Smooth muscle cell (in vitro differentiated cells): ENCODE data around the gene PCCA. TPM values are rescaled to one million over a fixed set of nuclear protein-coding genes. Genes with fewer than 3 reads are reported as not detected.

ENCODE experiments used
- DNase-seq: peaks from one replicate; lab custom pipeline; 2025; ENCODE audit not compliant: unreplicated experiment; lab: John Stamatoyannopoulos, UW
- H2AFZ ChIP-seq: fragments of 200-600 bp; sonication (generic); 2 replicates; pipeline ENCODE4 v1.6.0; 2016; ENCODE audit warnings: antibody characterized with exemption, low read depth, mild to moderate bottlenecking
- H3F3A ChIP-seq: fragments of 200-600 bp; sonication (generic); 2 replicates; pipeline ENCODE4 v1.6.0; 2017; ENCODE audit warnings: antibody characterized with exemption, low read depth
- H3K27ac ChIP-seq: fragments of 200-600 bp; sonication (generic); 2 replicates; pipeline ENCODE4 v1.5.1; 2016; ENCODE audit warnings: low read depth, mild to moderate bottlenecking
- H3K27me3 ChIP-seq: fragments of 200-600 bp; sonication (generic); 2 replicates; pipeline ENCODE4 v1.6.1; 2016; ENCODE audit warnings: low read depth, mild to moderate bottlenecking
- H3K36me3 ChIP-seq: fragments of 200-600 bp; sonication (generic); 2 replicates; pipeline ENCODE4 v1.5.1; 2016; ENCODE audit warnings: low read depth
- H3K4me1 ChIP-seq: fragments of 200-600 bp; sonication (generic); 2 replicates; pipeline ENCODE4 v1.5.1; 2016; ENCODE audit warnings: low read depth
- H3K4me2 ChIP-seq: fragments of 200-600 bp; sonication (generic); 2 replicates; pipeline ENCODE4 v1.6.0; 2016; ENCODE audit warnings: mild to moderate bottlenecking
- H3K4me3 ChIP-seq: fragments of 200-600 bp; sonication (generic); 2 replicates; pipeline ENCODE4 v1.5.1; 2016; ENCODE audit warnings: mild to moderate bottlenecking
- H3K79me2 ChIP-seq: fragments of 200-600 bp; sonication (generic); 2 replicates; pipeline ENCODE4 v1.6.0; 2016; ENCODE audit warnings: low read depth, mild to moderate bottlenecking
- H3K9ac ChIP-seq: fragments of 200-600 bp; sonication (generic); 2 replicates; pipeline ENCODE4 v1.6.0; 2016; ENCODE audit warnings: low read depth
- H3K9me3 ChIP-seq: fragments of 200-600 bp; sonication (generic); replicated peaks from 2 replicates; pipeline ENCODE4 v1.5.1; 2016; ENCODE audit warnings: low read depth
- H4K20me1 ChIP-seq: fragments of 200-600 bp; sonication (generic); 2 replicates; pipeline ENCODE4 v1.6.0; 2016; ENCODE audit warnings: low read depth
- WGBS: methylation state at CpG from one replicate; pipeline ENCODE4 v1.1.7; 2016; ENCODE audit warnings: low lambda C conversion rate; 5-methylcytosine and 5-hydroxymethylcytosine counted together
- polyA plus RNA-seq: library from polyadenylated mRNA; unstranded; fragments of >200 nt; fragmentation: Nextera tagmentation; extraction: Ambion mirVana; gene quantifications from 2 replicates; pipeline ENCODE4 v1.2.1, GENCODE V29; 2016
- total RNA-seq: library from RNA; depleted of rRNA; stranded (reverse); fragments of >200 nt; gene quantifications from 2 replicates; pipeline ENCODE4 v1.2.3, GENCODE V29; 2014
- TF ChIP-seq, protein P1 (sequence below): fragments of 200-600 bp; sonication (generic); IDR thresholded peaks from 2 replicates; pipeline ENCODE4 v1.5.1; 2017; ENCODE audit warnings: borderline replicate concordance, mild to moderate bottlenecking, antibody characterized with exemption; ENCODE audit not compliant: insufficient read depth, poor library complexity, severe bottlenecking

PCCA gene
- total and polyA plus RNA-seq, 2 experiments from 2014 or later = 19.6 to 24.7 TPM

DNA sequence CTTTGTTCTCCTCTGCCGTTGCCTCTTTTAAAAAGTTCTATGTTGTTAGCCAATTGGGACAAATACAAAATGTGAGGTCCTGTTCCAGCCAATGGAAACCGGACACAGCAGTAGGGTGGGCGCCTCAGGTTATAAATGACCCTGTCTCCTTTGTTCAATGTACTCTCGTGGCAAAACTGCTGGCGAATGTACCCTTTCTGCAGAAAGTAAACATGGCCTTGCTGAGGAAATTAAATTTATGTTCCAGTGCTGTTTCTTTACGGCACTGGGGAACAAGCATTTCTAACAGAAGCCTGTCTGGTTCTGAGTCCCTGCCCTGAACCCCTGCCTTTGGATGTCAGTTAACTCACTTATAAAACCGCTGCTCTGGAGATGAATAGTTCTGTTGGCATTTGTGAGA, 140.7 kb downstream of the PCCA start:
- H3K9ac ChIP-seq = no peak overlapping the region
- H3K36me3 ChIP-seq = no peaks in the 10 kb centered on the region
- no peak overlapping the region for H3K27ac ChIP-seq
- peaks cover 26% of the 10 kb centered on the region for H3K4me1 ChIP-seq
- no peaks in the 10 kb centered on the region for H3F3A ChIP-seq
- H3K4me2 ChIP-seq = peak overlapping the region; percentile 38
- WGBS = 69% methylated on average over 7 of the region's 7 CpGs
- no peaks in the 10 kb centered on the region for H3K9me3 ChIP-seq
- H3K27me3 ChIP-seq = no peaks in the 10 kb centered on the region
- no peaks in the 10 kb centered on the region for H3K79me2 ChIP-seq
- peaks cover 8% of the 10 kb centered on the region for H4K20me1 ChIP-seq
- TF ChIP-seq, protein P1, sequence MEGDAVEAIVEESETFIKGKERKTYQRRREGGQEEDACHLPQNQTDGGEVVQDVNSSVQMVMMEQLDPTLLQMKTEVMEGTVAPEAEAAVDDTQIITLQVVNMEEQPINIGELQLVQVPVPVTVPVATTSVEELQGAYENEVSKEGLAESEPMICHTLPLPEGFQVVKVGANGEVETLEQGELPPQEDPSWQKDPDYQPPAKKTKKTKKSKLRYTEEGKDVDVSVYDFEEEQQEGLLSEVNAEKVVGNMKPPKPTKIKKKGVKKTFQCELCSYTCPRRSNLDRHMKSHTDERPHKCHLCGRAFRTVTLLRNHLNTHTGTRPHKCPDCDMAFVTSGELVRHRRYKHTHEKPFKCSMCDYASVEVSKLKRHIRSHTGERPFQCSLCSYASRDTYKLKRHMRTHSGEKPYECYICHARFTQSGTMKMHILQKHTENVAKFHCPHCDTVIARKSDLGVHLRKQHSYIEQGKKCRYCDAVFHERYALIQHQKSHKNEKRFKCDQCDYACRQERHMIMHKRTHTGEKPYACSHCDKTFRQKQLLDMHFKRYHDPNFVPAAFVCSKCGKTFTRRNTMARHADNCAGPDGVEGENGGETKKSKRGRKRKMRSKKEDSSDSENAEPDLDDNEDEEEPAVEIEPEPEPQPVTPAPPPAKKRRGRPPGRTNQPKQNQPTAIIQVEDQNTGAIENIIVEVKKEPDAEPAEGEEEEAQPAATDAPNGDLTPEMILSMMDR = no peak
- no peak for DNase-seq
- no peak overlapping the region for H3K4me3 ChIP-seq
- H2AFZ ChIP-seq = no peak overlapping the region

DNA sequence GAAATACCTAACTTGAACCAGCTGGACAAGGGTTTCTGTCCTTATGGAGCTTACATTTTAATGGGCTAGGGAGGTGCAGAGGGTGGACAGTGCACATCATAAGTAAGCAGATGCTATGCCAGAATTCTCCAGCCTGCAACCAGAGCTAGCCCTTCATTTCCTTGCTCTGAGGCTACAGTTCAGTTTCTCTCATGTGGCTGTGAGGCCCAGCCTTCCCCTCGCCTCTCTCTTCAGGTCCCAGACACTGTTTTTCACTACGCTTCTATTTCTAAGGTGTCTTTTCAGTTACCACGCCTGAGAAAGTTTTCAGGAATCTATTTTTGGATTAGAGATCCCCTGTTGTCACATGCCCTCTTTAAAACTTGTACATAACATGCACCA, 141.9 kb downstream of the PCCA start:
- Histone ChIP-seq H3K4me2 (no peak overlapping the region), H3K4me1 (peaks cover 31% of the 10 kb centered on the region), H4K20me1 (peaks cover 12% of the 10 kb centered on the region), H3K9me3 (no peaks in the 10 kb centered on the region), H3K79me2 (no peaks in the 10 kb centered on the region), H3K27me3 (no peaks in the 10 kb centered on the region), H3K4me3 (no peak overlapping the region), H3K9ac (no peak overlapping the region), H2AFZ (no peak overlapping the region), H3F3A (no peaks in the 10 kb centered on the region), H3K27ac (no peak overlapping the region), H3K36me3 (no peaks in the 10 kb centered on the region)
- DNase-seq = no peak
- TF ChIP-seq, protein P1 = no peak
- 81% methylated on average over 3 of the region's 3 CpGs for WGBS

DNA sequence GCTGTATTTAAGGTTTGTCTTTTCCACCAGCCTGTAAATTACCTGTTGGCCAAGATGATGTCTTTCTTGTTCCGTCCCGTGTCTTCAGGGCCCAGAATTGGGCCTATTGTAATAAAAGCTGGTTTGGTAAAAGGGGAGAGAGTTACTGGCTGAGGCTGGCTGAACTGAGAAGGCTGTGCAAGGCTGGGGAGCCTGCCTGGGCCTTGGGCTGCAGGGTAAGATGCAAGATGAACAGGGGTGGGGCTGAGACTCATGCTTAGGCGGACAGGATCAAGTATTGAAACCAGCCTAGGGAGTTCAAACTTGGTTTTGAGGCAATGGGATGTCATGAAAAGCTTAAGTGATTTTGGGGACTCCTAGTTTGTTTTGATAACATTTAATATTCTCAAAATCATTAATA, 142.3 kb downstream of the PCCA start:
- no peaks in the 10 kb centered on the region for H3K27me3 ChIP-seq
- no peak overlapping the region for H2AFZ ChIP-seq
- 86% methylated on average over 3 of the region's 3 CpGs for WGBS
- peaks cover 13% of the 10 kb centered on the region for H4K20me1 ChIP-seq
- peaks cover 31% of the 10 kb centered on the region for H3K4me1 ChIP-seq
- TF ChIP-seq, protein P1 = no peak
- H3K36me3 ChIP-seq = no peaks in the 10 kb centered on the region
- no peak overlapping the region for H3K27ac ChIP-seq
- H3K79me2 ChIP-seq = no peaks in the 10 kb centered on the region
- H3F3A ChIP-seq = no peaks in the 10 kb centered on the region
- DNase-seq = no peak
- H3K4me3 ChIP-seq = no peak overlapping the region
- H3K4me2 ChIP-seq = no peak overlapping the region
- H3K9me3 ChIP-seq = no peaks in the 10 kb centered on the region
- no peak overlapping the region for H3K9ac ChIP-seq

- Histone ChIP-seq H3K4me2 (no peak overlapping the region), H4K20me1 (peaks cover 13% of the 10 kb centered on the region), H3K9me3 (no peaks in the 10 kb centered on the region), H3K9ac (no peak overlapping the region), H2AFZ (no peak overlapping the region), H3K27me3 (no peaks in the 10 kb centered on the region), H3K36me3 (no peaks in the 10 kb centered on the region), H3F3A (no peaks in the 10 kb centered on the region), H3K4me3 (no peak overlapping the region), H3K27ac (no peak overlapping the region), H3K4me1 (peaks cover 29% of the 10 kb centered on the region), H3K79me2 (no peaks in the 10 kb centered on the region)
- DNase-seq = no peak
- TF ChIP-seq, protein P1 = no peak
- 69% methylated on average over 4 of the region's 4 CpGs for WGBS
Observed at GRCh38 chr13:100234006-100234405, 145.1 kb downstream of the PCCA start.
